Measurements from ENCODE around the gene RPP25L. TPM values are rescaled to one million over a fixed set of nuclear protein-coding genes. Genes with fewer than 3 reads are reported as not detected.

The RPP25L gene
- total RNA-seq, 1 donor = 14.7 TPM

DNA sequence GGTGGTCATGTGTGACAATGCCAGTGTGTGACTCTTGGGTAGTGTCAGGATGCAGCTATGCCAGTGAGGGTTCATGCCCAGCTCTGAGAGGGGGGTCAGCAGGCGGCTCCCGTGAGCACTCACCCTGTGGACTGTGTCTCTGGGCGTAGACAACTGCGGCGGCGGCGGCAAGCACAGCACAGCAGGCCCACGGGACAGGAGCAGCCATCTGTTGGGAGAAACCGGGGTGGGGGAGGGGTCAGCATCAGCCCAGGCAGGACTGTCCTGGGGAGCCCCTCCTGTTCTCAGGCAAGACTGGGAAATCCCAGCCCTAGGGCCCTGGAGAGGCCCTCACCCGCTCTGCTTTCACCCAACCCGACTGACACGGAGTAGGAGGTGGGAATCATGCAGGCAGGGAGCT, 43.1 kb downstream of the RPP25L start:
- no peak for TF ChIP-seq CTCF (IDR thresholded peaks at IDR 0.05; ENCODE audit: insufficient read depth, low read depth, low read length)
- no peak for DNase-seq (ENCODE audit: low read depth)

DNA sequence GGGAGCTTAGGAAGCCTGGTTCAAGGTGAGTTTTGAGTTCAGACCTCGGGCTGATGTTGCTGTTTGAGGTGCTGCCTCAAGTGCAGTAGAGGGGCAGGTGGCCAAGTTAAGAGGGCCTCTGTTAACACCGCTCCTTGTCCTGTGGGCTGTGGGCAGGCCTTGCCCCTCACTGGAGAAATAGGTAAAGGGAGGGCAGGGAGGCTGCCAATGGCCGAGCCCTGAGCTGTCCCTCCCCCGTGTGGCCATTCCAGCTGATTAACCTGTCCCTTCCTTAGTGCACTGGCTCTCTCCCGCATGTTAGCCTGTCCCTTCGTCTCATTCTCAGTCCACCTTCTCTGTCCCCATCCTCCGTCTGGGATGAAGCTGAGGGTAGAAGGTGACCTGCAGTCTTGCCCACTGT, 43.8 kb downstream of the RPP25L start:
- no peak for DNase-seq (ENCODE audit: low read depth)
- H3K4me3 ChIP-seq (ENCODE audit: low read depth, low read length) = no peak overlapping the region
- TF ChIP-seq CTCF (IDR thresholded peaks at IDR 0.05; ENCODE audit: insufficient read depth, low read depth, low read length) = no peak

More for the DNA sequence above, 43.1 kb downstream of the RPP25L start:
- H3K4me3 ChIP-seq (ENCODE audit: low read depth, low read length) = no peak overlapping the region

DNA sequence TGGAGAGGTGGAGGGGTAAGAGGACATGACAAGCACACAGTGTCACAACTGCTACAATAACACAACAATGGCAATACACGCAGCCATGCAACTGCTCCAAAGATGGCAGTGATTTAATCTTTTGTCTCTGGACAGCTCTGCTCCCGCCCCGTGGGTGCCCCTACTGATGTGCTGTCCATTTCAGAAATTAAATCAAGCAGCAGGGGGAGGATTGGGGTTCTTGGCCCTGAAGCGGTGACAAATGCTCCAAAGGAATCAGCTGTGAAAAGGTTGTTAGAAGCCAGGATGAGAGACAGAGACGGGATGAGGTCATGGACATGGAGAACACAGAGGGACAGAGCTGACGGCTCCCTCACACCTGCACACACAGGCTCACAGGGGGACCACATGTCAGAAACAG, 44.9 kb downstream of the RPP25L start:
- no peak for TF ChIP-seq CTCF (IDR thresholded peaks at IDR 0.05; ENCODE audit: insufficient read depth, low read depth, low read length)
- H3K4me3 ChIP-seq (ENCODE audit: low read depth, low read length) = no peak overlapping the region
- DNase-seq (ENCODE audit: low read depth) = no peak

DNA sequence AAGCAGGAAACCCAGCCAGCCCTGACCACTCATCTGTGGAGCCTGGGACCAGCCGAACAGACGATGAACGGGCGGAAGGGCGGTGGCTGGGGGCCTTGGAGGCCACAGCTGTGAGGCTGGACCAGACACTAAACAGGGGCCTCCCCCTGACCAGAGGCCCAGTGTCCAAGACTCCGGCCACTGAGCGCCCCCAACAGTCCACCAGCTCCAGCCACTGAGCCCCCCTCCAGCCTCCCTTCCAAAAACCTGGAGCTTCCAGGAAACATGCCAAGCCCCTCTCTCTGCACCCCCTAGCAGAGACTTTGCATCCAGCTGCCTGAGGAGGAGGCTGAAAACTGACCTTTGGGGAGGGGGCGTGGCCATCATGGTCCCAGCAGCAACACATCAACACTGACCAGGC, 45.6 kb downstream of the RPP25L start:
- TF ChIP-seq CTCF (IDR thresholded peaks at IDR 0.05; ENCODE audit: insufficient read depth, low read depth, low read length) = no peak
- no peak for DNase-seq (ENCODE audit: low read depth)
- H3K4me3 ChIP-seq (ENCODE audit: low read depth, low read length) = no peak overlapping the region

DNA sequence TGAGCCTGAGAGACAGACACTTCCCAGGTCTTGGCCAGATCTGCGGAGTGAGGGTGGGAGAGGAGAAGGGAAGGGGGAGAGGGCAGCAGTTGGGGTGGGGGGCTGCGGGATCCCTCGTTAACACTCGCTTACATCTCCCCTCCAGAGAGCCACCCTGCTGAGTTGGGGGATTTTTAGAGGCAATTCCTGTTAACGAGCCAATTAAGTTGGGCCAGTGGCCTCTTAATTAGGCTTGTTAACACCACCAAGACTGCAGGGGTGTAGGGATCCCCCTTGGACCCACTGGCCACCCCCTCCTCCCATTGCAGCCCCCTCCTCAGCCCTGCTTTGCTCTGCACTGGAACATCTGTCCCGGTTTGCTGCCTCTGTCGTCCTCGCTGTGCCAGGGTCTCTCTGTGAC, 46.0 kb downstream of the RPP25L start:
- no peak overlapping the region for H3K4me3 ChIP-seq (ENCODE audit: low read depth, low read length)
- DNase-seq (ENCODE audit: low read depth) = no peak
- TF ChIP-seq CTCF (IDR thresholded peaks at IDR 0.05; ENCODE audit: insufficient read depth, low read depth, low read length) = no peak

- TF ChIP-seq CTCF (IDR thresholded peaks at IDR 0.05; ENCODE audit: insufficient read depth, low read depth, low read length) = no peak
- no peak overlapping the region for H3K4me3 ChIP-seq (ENCODE audit: low read depth, low read length)
- DNase-seq (ENCODE audit: low read depth) = no peak
Measured at GRCh38 chr9:34564617-34565016, 47.3 kb downstream of the RPP25L start.

- H3K4me3 ChIP-seq (ENCODE audit: low read depth, low read length) = no peak overlapping the region
- no peak for DNase-seq (ENCODE audit: low read depth)
Measured at GRCh38 chr9:34563262-34563661, 48.6 kb downstream of the RPP25L start.

More at GRCh38 chr9:34563262-34563661, 48.6 kb downstream of the RPP25L start:
- no peak for TF ChIP-seq CTCF (IDR thresholded peaks at IDR 0.05; ENCODE audit: insufficient read depth, low read depth, low read length)

All from fibroblast of villous mesenchyme (primary cell).